ENCODE measurements around the gene EXOC4.

- TF ChIP-seq EZH2 (IDR thresholded peaks at IDR 0.05) (no peak), POLR2AphosphoS5 (IDR thresholded peaks at IDR 0.05; ENCODE audit: borderline replicate concordance, low read depth, low read length) (no peak), FOXP2 (optimal IDR thresholded peaks at IDR 0.05; ENCODE audit: control extremely low read depth, extremely low read length, insufficient read depth) (no peak)
These were observed 309.7 kb downstream of the EXOC4 start for GRCh38 chr7:133562621-133563020.

Measured in SK-N-MC (cell line).